H1 (cell line): ENCODE data around the gene ARHGAP15.

ENCODE experiments used
- CHD1 ChIP-seq: IDR thresholded peaks from 2 replicates; pipeline ENCODE4 v1.6.1; 2012; ENCODE audit warnings: low read depth, low read length, improper control_type of control experiment
- CTCF ChIP-seq, 3 experiments: IDR thresholded peaks; 1 replicate in 2 of 3; 2 replicates in 1 of 3; pipeline versions ENCODE4 v1.5.1 to v1.6.1; 2011; ENCODE audit warnings: low read length in 3 of 3, mild to moderate bottlenecking in 3 of 3, inconsistent platforms in 2 of 3, low read depth in 1 of 3, moderate library complexity in 1 of 3; ENCODE audit not compliant: insufficient read depth in 1 of 3; ENCODE audit errors: control extremely low read depth in 1 of 3
- JUN ChIP-seq: IDR thresholded peaks from 2 replicates; pipeline ENCODE4 v1.6.1; 2011; ENCODE audit warnings: low read depth, mild to moderate bottlenecking, improper control_type of control experiment, low read length
- KDM5A ChIP-seq: fragments of 200-600 bp; IDR thresholded peaks from 2 replicates; pipeline ENCODE4 v1.7.1; 2012; ENCODE audit warnings: mild to moderate bottlenecking, low read length, inconsistent platforms, mixed read lengths
- MAFK ChIP-seq: IDR thresholded peaks from 2 replicates; pipeline ENCODE4 v1.6.1; 2012; ENCODE audit warnings: low read depth, mild to moderate bottlenecking, improper control_type of control experiment, low read length
- SP1 ChIP-seq: IDR thresholded peaks from 2 replicates; pipeline ENCODE4 v1.6.1; 2011; ENCODE audit warnings: low read depth, low read length
- YY1 ChIP-seq: IDR thresholded peaks from 2 replicates; pipeline ENCODE4 v1.6.1; 2011; ENCODE audit warnings: low read depth, mild to moderate bottlenecking, low read length

GRCh38 chr2:143652692-143653091 is 523.5 kb downstream of the ARHGAP15 start:
- no peak for TF ChIP-seq CTCF (IDR thresholded peaks at IDR 0.05; ENCODE audit: control extremely low read depth in 1 of 3, insufficient read depth in 1 of 3, low read depth in 1 of 3, low read length in 3 of 3)
- TF ChIP-seq JUN: no peak
- no peak for TF ChIP-seq KDM5A
- no peak for TF ChIP-seq SP1
- TF ChIP-seq MAFK: no peak
- no peak for TF ChIP-seq YY1
- TF ChIP-seq CHD1: no peak
